ENCODE results near the gene GAGE12F.
"Not testable (repeated sequence)": the region's sequence is repeated elsewhere in the genome, so short reads cannot be mapped to it uniquely, and the experiment has no call there.

DNA sequence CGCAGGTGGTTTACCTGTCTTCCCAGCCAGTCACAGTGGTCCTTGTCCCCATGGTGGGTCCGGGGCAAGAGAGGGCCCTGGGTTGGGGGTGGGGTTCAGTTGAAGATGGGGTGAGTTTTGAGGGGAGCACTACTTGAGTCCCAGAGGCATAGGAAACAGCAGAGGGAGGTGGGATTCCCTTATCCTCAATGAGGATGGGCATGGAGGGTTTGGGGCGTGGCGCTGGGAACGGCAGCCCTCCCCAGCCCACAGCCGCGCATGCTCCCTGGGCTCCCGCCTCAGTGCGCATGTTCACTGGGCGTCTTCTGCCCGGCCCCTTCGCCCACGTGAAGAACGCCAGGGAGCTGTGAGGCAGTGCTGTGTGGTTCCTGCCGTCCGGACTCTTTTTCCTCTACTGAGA lies 9.5 kb downstream of the GAGE12F start, which contains the start of gene GAGE12G:
- not testable (repeated sequence) for TF ChIP-seq ZFP3 (CRISPR knock-in tag; IDR thresholded peaks at IDR 0.05); BACH2 (CRISPR knock-in tag; IDR thresholded peaks at IDR 0.05; ENCODE audit: borderline replicate concordance); ISL1 (CRISPR knock-in tag; IDR thresholded peaks at IDR 0.05); RARB (CRISPR knock-in tag; IDR thresholded peaks at IDR 0.05); ZC3H10 (CRISPR knock-in tag; IDR thresholded peaks at IDR 0.05); ESRRG (CRISPR knock-in tag; IDR thresholded peaks at IDR 0.05); ZFP30 (CRISPR knock-in tag; IDR thresholded peaks at IDR 0.05); TCF4 (CRISPR knock-in tag; IDR thresholded peaks at IDR 0.05; ENCODE audit: borderline replicate concordance)
- TF ChIP-seq, protein P1, sequence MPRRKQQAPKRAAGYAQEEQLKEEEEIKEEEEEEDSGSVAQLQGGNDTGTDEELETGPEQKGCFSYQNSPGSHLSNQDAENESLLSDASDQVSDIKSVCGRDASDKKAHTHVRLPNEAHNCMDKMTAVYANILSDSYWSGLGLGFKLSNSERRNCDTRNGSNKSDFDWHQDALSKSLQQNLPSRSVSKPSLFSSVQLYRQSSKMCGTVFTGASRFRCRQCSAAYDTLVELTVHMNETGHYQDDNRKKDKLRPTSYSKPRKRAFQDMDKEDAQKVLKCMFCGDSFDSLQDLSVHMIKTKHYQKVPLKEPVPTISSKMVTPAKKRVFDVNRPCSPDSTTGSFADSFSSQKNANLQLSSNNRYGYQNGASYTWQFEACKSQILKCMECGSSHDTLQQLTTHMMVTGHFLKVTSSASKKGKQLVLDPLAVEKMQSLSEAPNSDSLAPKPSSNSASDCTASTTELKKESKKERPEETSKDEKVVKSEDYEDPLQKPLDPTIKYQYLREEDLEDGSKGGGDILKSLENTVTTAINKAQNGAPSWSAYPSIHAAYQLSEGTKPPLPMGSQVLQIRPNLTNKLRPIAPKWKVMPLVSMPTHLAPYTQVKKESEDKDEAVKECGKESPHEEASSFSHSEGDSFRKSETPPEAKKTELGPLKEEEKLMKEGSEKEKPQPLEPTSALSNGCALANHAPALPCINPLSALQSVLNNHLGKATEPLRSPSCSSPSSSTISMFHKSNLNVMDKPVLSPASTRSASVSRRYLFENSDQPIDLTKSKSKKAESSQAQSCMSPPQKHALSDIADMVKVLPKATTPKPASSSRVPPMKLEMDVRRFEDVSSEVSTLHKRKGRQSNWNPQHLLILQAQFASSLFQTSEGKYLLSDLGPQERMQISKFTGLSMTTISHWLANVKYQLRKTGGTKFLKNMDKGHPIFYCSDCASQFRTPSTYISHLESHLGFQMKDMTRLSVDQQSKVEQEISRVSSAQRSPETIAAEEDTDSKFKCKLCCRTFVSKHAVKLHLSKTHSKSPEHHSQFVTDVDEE (CRISPR knock-in tag; IDR thresholded peaks at IDR 0.05) = not testable (repeated sequence)
- TF ChIP-seq, protein P2, sequence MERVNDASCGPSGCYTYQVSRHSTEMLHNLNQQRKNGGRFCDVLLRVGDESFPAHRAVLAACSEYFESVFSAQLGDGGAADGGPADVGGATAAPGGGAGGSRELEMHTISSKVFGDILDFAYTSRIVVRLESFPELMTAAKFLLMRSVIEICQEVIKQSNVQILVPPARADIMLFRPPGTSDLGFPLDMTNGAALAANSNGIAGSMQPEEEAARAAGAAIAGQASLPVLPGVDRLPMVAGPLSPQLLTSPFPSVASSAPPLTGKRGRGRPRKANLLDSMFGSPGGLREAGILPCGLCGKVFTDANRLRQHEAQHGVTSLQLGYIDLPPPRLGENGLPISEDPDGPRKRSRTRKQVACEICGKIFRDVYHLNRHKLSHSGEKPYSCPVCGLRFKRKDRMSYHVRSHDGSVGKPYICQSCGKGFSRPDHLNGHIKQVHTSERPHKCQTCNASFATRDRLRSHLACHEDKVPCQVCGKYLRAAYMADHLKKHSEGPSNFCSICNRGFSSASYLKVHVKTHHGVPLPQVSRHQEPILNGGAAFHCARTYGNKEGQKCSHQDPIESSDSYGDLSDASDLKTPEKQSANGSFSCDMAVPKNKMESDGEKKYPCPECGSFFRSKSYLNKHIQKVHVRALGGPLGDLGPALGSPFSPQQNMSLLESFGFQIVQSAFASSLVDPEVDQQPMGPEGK (CRISPR knock-in tag; IDR thresholded peaks at IDR 0.05; ENCODE audit: borderline replicate concordance) = not testable (repeated sequence)
- TF ChIP-seq, protein P3, sequence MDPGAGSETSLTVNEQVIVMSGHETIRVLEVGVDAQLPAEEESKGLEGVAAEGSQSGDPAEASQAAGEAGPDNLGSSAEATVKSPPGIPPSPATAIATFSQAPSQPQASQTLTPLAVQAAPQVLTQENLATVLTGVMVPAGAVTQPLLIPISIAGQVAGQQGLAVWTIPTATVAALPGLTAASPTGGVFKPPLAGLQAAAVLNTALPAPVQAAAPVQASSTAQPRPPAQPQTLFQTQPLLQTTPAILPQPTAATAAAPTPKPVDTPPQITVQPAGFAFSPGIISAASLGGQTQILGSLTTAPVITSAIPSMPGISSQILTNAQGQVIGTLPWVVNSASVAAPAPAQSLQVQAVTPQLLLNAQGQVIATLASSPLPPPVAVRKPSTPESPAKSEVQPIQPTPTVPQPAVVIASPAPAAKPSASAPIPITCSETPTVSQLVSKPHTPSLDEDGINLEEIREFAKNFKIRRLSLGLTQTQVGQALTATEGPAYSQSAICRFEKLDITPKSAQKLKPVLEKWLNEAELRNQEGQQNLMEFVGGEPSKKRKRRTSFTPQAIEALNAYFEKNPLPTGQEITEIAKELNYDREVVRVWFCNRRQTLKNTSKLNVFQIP (CRISPR knock-in tag; IDR thresholded peaks at IDR 0.05; ENCODE audit: borderline replicate concordance, low read depth) = not testable (repeated sequence)
- TF ChIP-seq, protein P4, sequence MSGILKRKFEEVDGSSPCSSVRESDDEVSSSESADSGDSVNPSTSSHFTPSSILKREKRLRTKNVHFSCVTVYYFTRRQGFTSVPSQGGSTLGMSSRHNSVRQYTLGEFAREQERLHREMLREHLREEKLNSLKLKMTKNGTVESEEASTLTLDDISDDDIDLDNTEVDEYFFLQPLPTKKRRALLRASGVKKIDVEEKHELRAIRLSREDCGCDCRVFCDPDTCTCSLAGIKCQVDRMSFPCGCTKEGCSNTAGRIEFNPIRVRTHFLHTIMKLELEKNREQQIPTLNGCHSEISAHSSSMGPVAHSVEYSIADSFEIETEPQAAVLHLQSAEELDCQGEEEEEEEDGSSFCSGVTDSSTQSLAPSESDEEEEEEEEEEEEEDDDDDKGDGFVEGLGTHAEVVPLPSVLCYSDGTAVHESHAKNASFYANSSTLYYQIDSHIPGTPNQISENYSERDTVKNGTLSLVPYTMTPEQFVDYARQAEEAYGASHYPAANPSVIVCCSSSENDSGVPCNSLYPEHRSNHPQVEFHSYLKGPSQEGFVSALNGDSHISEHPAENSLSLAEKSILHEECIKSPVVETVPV (CRISPR knock-in tag; IDR thresholded peaks at IDR 0.05) = not testable (repeated sequence)
- TF ChIP-seq, protein P5, sequence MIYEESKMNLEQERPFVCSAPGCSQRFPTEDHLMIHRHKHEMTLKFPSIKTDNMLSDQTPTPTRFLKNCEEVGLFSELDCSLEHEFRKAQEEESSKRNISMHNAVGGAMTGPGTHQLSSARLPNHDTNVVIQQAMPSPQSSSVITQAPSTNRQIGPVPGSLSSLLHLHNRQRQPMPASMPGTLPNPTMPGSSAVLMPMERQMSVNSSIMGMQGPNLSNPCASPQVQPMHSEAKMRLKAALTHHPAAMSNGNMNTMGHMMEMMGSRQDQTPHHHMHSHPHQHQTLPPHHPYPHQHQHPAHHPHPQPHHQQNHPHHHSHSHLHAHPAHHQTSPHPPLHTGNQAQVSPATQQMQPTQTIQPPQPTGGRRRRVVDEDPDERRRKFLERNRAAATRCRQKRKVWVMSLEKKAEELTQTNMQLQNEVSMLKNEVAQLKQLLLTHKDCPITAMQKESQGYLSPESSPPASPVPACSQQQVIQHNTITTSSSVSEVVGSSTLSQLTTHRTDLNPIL (CRISPR knock-in tag; IDR thresholded peaks at IDR 0.05; ENCODE audit: low read depth) = not testable (repeated sequence)

Data from SK-N-SH treated with all-trans-retinoic acid at 6 μM for 48 hours (cell line).